Activated CD8-positive, alpha-beta memory T cell treated with anti-CD3 and anti-CD28 coated beads for 1 hour (primary cell): ENCODE results near the gene SCARF1.
"Not testable (repeated sequence)": the region's sequence is repeated elsewhere in the genome, so short reads cannot be mapped to it uniquely, and the experiment has no call there.

Experiments used
- DNase-seq, 2 donors: peaks; one replicate each; pipeline ENCODE4 v3.0.0-alpha.2; 2020; ENCODE audit warnings: low read depth in 1 of 2; ENCODE audit errors: extremely low read depth in 1 of 2

The SCARF1 gene

GRCh38 chr17:1645207-1646171 is at the start of gene SCARF1:
Gene SCARF1, minus strand, starts transcription at chr17:1645732. Its CDS starts 35 bp downstream, at chr17:1645697.
- no peak for DNase-seq

GRCh38 chr17:1693339-1693738 is 47.8 kb upstream of the SCARF1 start:
- no peak for DNase-seq

GRCh38 chr17:1690544-1691221 is 45.2 kb upstream of the SCARF1 start:
- no peak for DNase-seq

- DNase-seq = not testable (repeated sequence)
These were observed 42.9 kb upstream of the SCARF1 start for GRCh38 chr17:1688405-1688804.

- no peak for DNase-seq
These were observed 40.6 kb upstream of the SCARF1 start for GRCh38 chr17:1686086-1686485.

- DNase-seq = peak; percentile 95 to 98
These were observed 39.1 kb upstream of the SCARF1 start, which contains the start of gene PRPF8 for GRCh38 chr17:1684378-1685189. Gene PRPF8, minus strand, starts transcription at chr17:1684867. Its CDS starts 296 bp downstream, at chr17:1684571.

GRCh38 chr17:1683459-1683858 is 37.9 kb upstream of the SCARF1 start:
- DNase-seq = no peak

GRCh38 chr17:1676401-1676800 is 30.9 kb upstream of the SCARF1 start:
- no peak for DNase-seq

GRCh38 chr17:1673041-1673785 is 27.7 kb upstream of the SCARF1 start:
- no peak for DNase-seq

- not testable (repeated sequence) for DNase-seq
These were observed 18.4 kb upstream of the SCARF1 start for GRCh38 chr17:1663934-1664333.

GRCh38 chr17:1661045-1661444 is 15.5 kb upstream of the SCARF1 start:
- DNase-seq = no peak

- no peak for DNase-seq
These were observed 12.6 kb upstream of the SCARF1 start for GRCh38 chr17:1658100-1658499.

- DNase-seq = no peak
These were observed 8.2 kb upstream of the SCARF1 start for GRCh38 chr17:1653735-1654134.

- not testable (repeated sequence) for DNase-seq
These were observed 7.3 kb upstream of the SCARF1 start for GRCh38 chr17:1652794-1653193.

- no peak for DNase-seq
These were observed 6.0 kb upstream of the SCARF1 start for GRCh38 chr17:1651559-1651844.

GRCh38 chr17:1650731-1651558 is 5.4 kb upstream of the SCARF1 start:
- no peak for DNase-seq

- no peak for DNase-seq
These were observed 4.4 kb upstream of the SCARF1 start, which contains the start of gene RILP for GRCh38 chr17:1649844-1650501. Gene RILP, minus strand, starts transcription at chr17:1649866. Its CDS starts 62 bp downstream, at chr17:1649804.

- peak; percentile 83 to 92 for DNase-seq
These were observed 3.7 kb upstream of the SCARF1 start for GRCh38 chr17:1648963-1649843.
